K562 (cell line): Measurements from ENCODE around the gene FOXD2. TPM values are rescaled to one million over a fixed set of nuclear protein-coding genes. Genes with fewer than 3 reads are reported as not detected.

Experiments used
- ATAC-seq: fragments of 200-7000 bp; cut with Tn5 transposase; 3 replicates; pipeline ENCODE4 v1.9.1; 2020; ENCODE audit warnings: moderate library complexity
- BruUV-seq: library from RNA; stranded (reverse); fragments of 400-500 nt; replicated peaks from 2 replicates; lab custom pipeline; 2021; lab: Mats Ljungman, UMichigan
- CTCF ChIA-PET: fragments of 300-600 bp; formaldehyde crosslinking; extraction: SDS; loops from one replicate; lab custom pipeline; 2021; ENCODE audit warnings: low intra/inter-chr PET ratio; lab: Yijun Ruan, JAX
- POLR2A ChIA-PET: fragments of 300-600, 350-650 bp; sonication (Branson Sonifier 250); formaldehyde crosslinking; extraction: SDS; loops from one replicate; lab custom pipeline; 2021; ENCODE audit warnings: antibody characterized with exemption, inconsistent platforms; lab: Yijun Ruan, JAX
- DNase-seq, 4 experiments: peaks; one replicate each; pipeline versions ENCODE4 v3.0.0 to v3.0.0-alpha.2; 2011 to 2018; ENCODE audit warnings: low spot score in 3 of 4, mixed read lengths in 3 of 4; ENCODE audit errors: extremely low read depth in 1 of 4
- FAIRE-seq: peaks from 2 replicates; lab custom pipeline; 2011; peaks lifted over from hg19 to GRCh38; lab: Jason Lieb, UNC
- H2AFZ ChIP-seq: 2 replicates; pipeline ENCODE4 v1.6.0; 2011; ENCODE audit warnings: low read depth, low read length, control low read depth, inconsistent platforms
- H3K27ac ChIP-seq: fragments of 200-600 bp; 3 replicates; pipeline ENCODE4 v1.8.0; 2011; ENCODE audit warnings: low read depth, mild to moderate bottlenecking, control low read depth, inconsistent platforms, low read length, moderate library complexity, mixed read lengths; ENCODE audit errors: extremely low read depth
- H3K27me3 ChIP-seq, 2 experiments: fragments of 300-600 bp in 1 of 2; 2 replicates in 1 of 2; 3 replicates in 1 of 2; pipeline versions ENCODE4 v1.6.0 to v1.8.0; 2011; ENCODE audit warnings: inconsistent platforms in 2 of 2, low read length in 2 of 2, mild to moderate bottlenecking in 1 of 2, mixed read lengths in 1 of 2, moderate library complexity in 1 of 2; ENCODE audit not compliant: control insufficient read depth in 2 of 2, insufficient read depth in 2 of 2
- H3K36me3 ChIP-seq: fragments of 300-600 bp; 3 replicates; pipeline ENCODE4 v1.8.0; 2011; ENCODE audit warnings: mild to moderate bottlenecking, low read length, inconsistent platforms; ENCODE audit not compliant: control insufficient read depth, insufficient read depth
- H3K4me1 ChIP-seq, 2 experiments: fragments of 200-600 bp in 1 of 2; replicated peaks in 1 of 2; 2 replicates in 1 of 2; 3 replicates in 1 of 2; pipeline versions ENCODE4 v1.5.1 to v1.8.0; 2011; ENCODE audit warnings: inconsistent platforms in 2 of 2, low read length in 2 of 2, mild to moderate bottlenecking in 1 of 2, mixed read lengths in 1 of 2, moderate library complexity in 1 of 2; ENCODE audit not compliant: control insufficient read depth in 2 of 2, insufficient read depth in 2 of 2
- H3K4me2 ChIP-seq: 2 replicates; pipeline ENCODE4 v1.6.1; 2011; ENCODE audit warnings: low read length, control low read depth, inconsistent platforms, mixed read lengths; ENCODE audit not compliant: insufficient read depth
- H3K4me3 ChIP-seq: fragments of 200-600 bp; sonication (generic), shearing (Covaris generic); 2 replicates; pipeline ENCODE4 v1.5.1; 2016; ENCODE audit warnings: control low read depth, inconsistent platforms
- H3K79me2 ChIP-seq: fragments of 200-600 bp; 3 replicates; pipeline ENCODE4 v1.8.0; 2011; ENCODE audit warnings: low read length, inconsistent platforms; ENCODE audit not compliant: control insufficient read depth, insufficient read depth
- H3K9ac ChIP-seq, 2 experiments: 2 replicates each; pipeline versions ENCODE4 v1.6.0 to v1.6.1; 2011; ENCODE audit warnings: low read depth in 2 of 2, low read length in 2 of 2, control low read depth in 1 of 2, inconsistent platforms in 1 of 2, mild to moderate bottlenecking in 1 of 2, mixed read lengths in 1 of 2; ENCODE audit not compliant: insufficient read depth in 1 of 2
- H3K9me1 ChIP-seq: one replicate; pipeline ENCODE4 v1.6.0; 2011; ENCODE audit warnings: inconsistent platforms, mild to moderate bottlenecking, low read length, moderate library complexity; ENCODE audit not compliant: control insufficient read depth, insufficient read depth
- H3K9me3 ChIP-seq: replicated peaks from 2 replicates; pipeline ENCODE4 v1.5.1; 2011; ENCODE audit warnings: low read depth, low read length, inconsistent platforms; ENCODE audit not compliant: control insufficient read depth, insufficient read depth
- H4K20me1 ChIP-seq: replicated peaks from 2 replicates; pipeline ENCODE4 v1.6.1; 2011; ENCODE audit warnings: low read length, inconsistent platforms, mixed read lengths; ENCODE audit not compliant: control insufficient read depth, insufficient read depth
- ATF3 ChIP-seq, 2 experiments: fragments of 450-650 bp in 1 of 2; sonication (generic) in 1 of 2; formaldehyde crosslinking in 1 of 2; IDR thresholded peaks in 1 of 2; conservative IDR thresholded peaks in 1 of 2; 2 replicates each; pipeline versions ENCODE4 v1.6.1 to v1.8.1; 2016 to 2023; ENCODE audit warnings: mild to moderate bottlenecking in 2 of 2, moderate library complexity in 2 of 2, inconsistent platforms in 1 of 2, missing genetic modification reagents in 1 of 2
- BDP1 ChIP-seq: IDR thresholded peaks from 3 replicates; pipeline ENCODE4 v1.6.1; 2011; ENCODE audit not compliant: insufficient read length, insufficient read depth
- CLOCK ChIP-seq: fragments of 250-450 bp; sonication (Bioruptor Pico); IDR thresholded peaks from 2 replicates; pipeline ENCODE4 v1.4.0; 2020; ENCODE audit warnings: mild to moderate bottlenecking, moderate library complexity, borderline replicate concordance
- GABPA ChIP-seq: fragments of 200-800 bp; sonication (Bioruptor generic); conservative IDR thresholded peaks from 2 replicates; pipeline ENCODE4 v1.6.1; 2016; ENCODE audit warnings: low read depth, missing genetic modification characterization, missing compliant biosample characterization
- JUND ChIP-seq, 2 experiments: IDR thresholded peaks; 2 replicates in 1 of 2; 3 replicates in 1 of 2; pipeline ENCODE4 v1.6.1; 2011; ENCODE audit warnings: borderline replicate concordance in 2 of 2, low read depth in 2 of 2, low read length in 2 of 2, improper control_type of control experiment in 1 of 2, missing biosample characterization in 1 of 2, missing genetic modification characterization in 1 of 2, missing genetic modification reagents in 1 of 2
- KDM5B ChIP-seq: fragments of 200-600 bp; sonication (generic); IDR thresholded peaks from 2 replicates; pipeline ENCODE4 v1.6.1; 2012; ENCODE audit warnings: low read depth, mild to moderate bottlenecking, moderate library complexity, low read length, control low read depth, inconsistent platforms; ENCODE audit not compliant: insufficient replicate concordance
- MCM5 ChIP-seq: fragments of 450-650 bp; IDR thresholded peaks from 2 replicates; pipeline ENCODE4 v1.6.1; 2016; ENCODE audit warnings: low read depth
- POU5F1 ChIP-seq: fragments of 150-350 bp; IDR thresholded peaks from 2 replicates; pipeline ENCODE4 v1.6.1; 2014; ENCODE audit warnings: borderline replicate concordance, low read length, low read depth, mild to moderate bottlenecking; ENCODE audit not compliant: partially characterized antibody
- STAG1 ChIP-seq: sonication (generic); formaldehyde crosslinking; IDR thresholded peaks from 2 replicates; pipeline ENCODE4 v1.5.0; 2020; ENCODE audit warnings: missing genetic modification reagents, borderline replicate concordance
- ZNF12 ChIP-seq: sonication (generic); formaldehyde crosslinking; IDR thresholded peaks from 2 replicates; pipeline ENCODE4 v1.4.0; 2020; ENCODE audit warnings: mild to moderate bottlenecking, missing genetic modification reagents
- WGBS: fragments of 100-300 bp; shearing (Covaris generic); methylation state at CpG from one replicate; pipeline ENCODE4 v1.1.6; 2016; ENCODE audit warnings: low coverage, mixed read lengths; ENCODE audit not compliant: insufficient coverage; ENCODE audit errors: missing lambda C conversion rate; 5-methylcytosine and 5-hydroxymethylcytosine counted together
- in situ Hi-C: fragments of 300-500 bp; cut with MboI; formaldehyde crosslinking; loops from 4 replicates; pipeline ENCODE4 v1.15.0; 2018; ENCODE audit warnings: inconsistent platforms, mixed read lengths
- intact Hi-C: fragments of 100-400 bp; cut with micrococcal nuclease; formaldehyde crosslinking; loops from 2 replicates; pipeline ENCODE4 v1.14.2; 2022
- polyA plus RNA-seq, 8 experiments: library from polyadenylated mRNA; depleted of rRNA in 4 of 8; stranded (reverse) in 5 of 8; unstranded in 3 of 8; fragments of >200 nt; fragmentation: Nextera tagmentation in 2 of 8; fragmentation: Illumina TruSeq in 1 of 8; extraction: Ambion mirVana in 2 of 8; extraction: Trizol in 1 of 8; gene quantifications; 2 replicates each; pipeline versions ENCODE4 v1.2.1 to v1.2.3, GENCODE V29; 2011 to 2014; ENCODE audit warnings: inconsistent platforms in 1 of 8, missing spikeins in 1 of 8
- total RNA-seq, 7 experiments: library from RNA; depleted of rRNA in 6 of 7; stranded (reverse); fragments of >200 nt in 6 of 7; fragmentation: Illumina TruSeq in 2 of 7; extraction: Trizol in 2 of 7; gene quantifications; 2 replicates each; pipeline versions ENCODE4 v1.2.1 to v1.2.3, GENCODE V29; 2011 to 2021; ENCODE audit warnings: low replicate concordance in 1 of 7

The FOXD2 gene
- total and polyA plus RNA-seq, 9 of the 15 experiments (the other 6 are each of a cell fraction or from before 2014, with no cell fraction given): 0.06 to 1.2 (median 0.22) TPM

GRCh38 chr1:47410068-47410455 lies 27.8 kb upstream of the FOXD2 start:
- H3K9ac ChIP-seq: no peak overlapping the region
- ChIA-PET POLR2A (interaction anchor here (0.6 to 1.6 kb wide), 2 partner anchors 10 to 11 kb away, joined by 6 read pairs; no protein-coding TSS in a partner anchor), CTCF (interaction anchor here (0.6 kb wide), 1 partner anchor 336 kb away, joined by 3 read pairs; no protein-coding TSS in a partner anchor)
- H3K4me1 ChIP-seq: peaks cover 0 to 4% of the 10 kb centered on the region in 2 experiments; a peak in 1 of 5 replicates
- no peak overlapping the region for H3K4me2 ChIP-seq
- H4K20me1 ChIP-seq: no peaks in the 10 kb centered on the region
- in situ Hi-C loops: no loop called here
- intact Hi-C loops: no loop called here
- H2AFZ ChIP-seq: no peak overlapping the region
- no peak overlapping the region for H3K27ac ChIP-seq
- H3K9me1 ChIP-seq: no peaks in the 10 kb centered on the region
- no TSS peak for BruUV-seq
- no peaks in the 10 kb centered on the region for H3K9me3 ChIP-seq
- H3K4me3 ChIP-seq: no peak overlapping the region
- no peaks in the 10 kb centered on the region for H3K36me3 ChIP-seq
- ATAC-seq: no peak
- WGBS: 0% methylated on average over 3 of the region's 3 CpGs
- no peak for FAIRE-seq
- no peaks in the 10 kb centered on the region for H3K79me2 ChIP-seq
- no peak for DNase-seq
- peaks cover 69 to 81% of the 10 kb centered on the region in 2 experiments for H3K27me3 ChIP-seq
- TF ChIP-seq ZNF12: no peak
- TF ChIP-seq STAG1: no peak
- no peak for TF ChIP-seq JUND (IDR thresholded peaks at IDR 0.05; ENCODE audit: borderline replicate concordance, low read depth, low read length)
- no peak for TF ChIP-seq JUND (tag; IDR thresholded peaks at IDR 0.05; ENCODE audit: borderline replicate concordance, low read depth, low read length)
- TF ChIP-seq POU5F1: no peak
- no peak for TF ChIP-seq GABPA
- no peak for TF ChIP-seq MCM5
- no peak for TF ChIP-seq CLOCK (CRISPR knock-in tag)
- no peak for TF ChIP-seq KDM5B
- TF ChIP-seq BDP1: no peak
- no peak for TF ChIP-seq ATF3 (IDR thresholded peaks at IDR 0.05)
- no peak for TF ChIP-seq ATF3 (CRISPR knock-in tag; conservative IDR thresholded peaks at IDR 0.05)
